OCI-LY3 (cell line): ENCODE data around the gene TTLL8.

Experiments used
- EZH2phosphoT487 ChIP-seq: fragments of 200-600 bp; shearing (Covaris generic); IDR thresholded peaks from 2 replicates; pipeline ENCODE4 v1.6.1; 2018; ENCODE audit warnings: antibody characterized with exemption, mixed run types, low read depth
- TF ChIP-seq, protein P1 (sequence below): fragments of 200-600, 300-600 bp; sonication (generic); IDR thresholded peaks from 2 replicates; pipeline ENCODE4 v1.5.1; 2014; ENCODE audit warnings: antibody characterized with exemption, low read length, low read depth

DNA sequence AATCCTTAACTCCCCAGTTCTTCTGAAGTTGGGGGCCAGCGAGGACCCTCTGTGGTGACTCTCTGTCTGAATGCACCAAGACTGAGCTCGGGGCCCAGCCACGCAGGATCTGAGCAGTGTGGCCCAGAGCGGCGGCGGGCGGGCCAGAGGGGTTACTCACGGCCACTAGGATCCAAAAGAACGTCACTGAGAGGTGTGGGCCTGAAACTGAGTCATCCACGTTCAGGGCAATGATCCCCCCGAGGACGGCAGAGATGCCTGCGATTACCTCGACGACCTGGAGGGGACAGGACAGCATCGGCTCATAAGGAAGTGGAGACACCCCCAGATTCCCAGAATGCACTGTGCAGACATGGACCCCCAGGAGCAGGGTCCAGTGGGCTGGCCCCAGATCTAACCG lies 16.0 kb upstream of the TTLL8 start:
- TF ChIP-seq, protein P1, sequence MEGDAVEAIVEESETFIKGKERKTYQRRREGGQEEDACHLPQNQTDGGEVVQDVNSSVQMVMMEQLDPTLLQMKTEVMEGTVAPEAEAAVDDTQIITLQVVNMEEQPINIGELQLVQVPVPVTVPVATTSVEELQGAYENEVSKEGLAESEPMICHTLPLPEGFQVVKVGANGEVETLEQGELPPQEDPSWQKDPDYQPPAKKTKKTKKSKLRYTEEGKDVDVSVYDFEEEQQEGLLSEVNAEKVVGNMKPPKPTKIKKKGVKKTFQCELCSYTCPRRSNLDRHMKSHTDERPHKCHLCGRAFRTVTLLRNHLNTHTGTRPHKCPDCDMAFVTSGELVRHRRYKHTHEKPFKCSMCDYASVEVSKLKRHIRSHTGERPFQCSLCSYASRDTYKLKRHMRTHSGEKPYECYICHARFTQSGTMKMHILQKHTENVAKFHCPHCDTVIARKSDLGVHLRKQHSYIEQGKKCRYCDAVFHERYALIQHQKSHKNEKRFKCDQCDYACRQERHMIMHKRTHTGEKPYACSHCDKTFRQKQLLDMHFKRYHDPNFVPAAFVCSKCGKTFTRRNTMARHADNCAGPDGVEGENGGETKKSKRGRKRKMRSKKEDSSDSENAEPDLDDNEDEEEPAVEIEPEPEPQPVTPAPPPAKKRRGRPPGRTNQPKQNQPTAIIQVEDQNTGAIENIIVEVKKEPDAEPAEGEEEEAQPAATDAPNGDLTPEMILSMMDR: no peak
- no peak for TF ChIP-seq EZH2phosphoT487
